H1 (cell line): ENCODE measurements around the gene SLC25A12. TPM values are rescaled to one million over a fixed set of nuclear protein-coding genes. Genes with fewer than 3 reads are reported as not detected.

Experiments
- CTCF ChIA-PET: fragments of 300-600 bp; sonication (Branson Sonifier 250); formaldehyde crosslinking; loops from one replicate; lab custom pipeline; 2021; ENCODE audit not compliant: partially characterized antibody; lab: Charles Lee
- POLR2A ChIA-PET: fragments of 300-600 bp; sonication (Branson Sonifier 250); formaldehyde crosslinking; loops from one replicate; lab custom pipeline; 2021; ENCODE audit warnings: inconsistent platforms; ENCODE audit not compliant: partially characterized antibody; lab: Charles Lee
- DNase-seq, 2 experiments: peaks; one replicate each; pipeline versions ENCODE4 v3.0.0 to v3.0.0-alpha.2; 2010 to 2022; ENCODE audit warnings: low spot score in 2 of 2, low read depth in 1 of 2, mixed read lengths in 1 of 2
- FAIRE-seq: peaks from 2 replicates; lab custom pipeline; 2011; peaks lifted over from hg19 to GRCh38; lab: Jason Lieb, UNC
- H2AFZ ChIP-seq: 2 replicates; pipeline ENCODE4 v1.8.1; 2012; ENCODE audit warnings: low read length, inconsistent platforms
- H2AK5ac ChIP-seq: 2 replicates; pipeline ENCODE4 v1.6.1; 2013; ENCODE audit warnings: low read depth, low read length
- H2BK120ac ChIP-seq: replicated peaks from 2 replicates; pipeline ENCODE3; 2013; ENCODE audit warnings: low read depth, low read length, inconsistent platforms
- H2BK12ac ChIP-seq: 2 replicates; pipeline ENCODE4 v1.6.1; 2013; ENCODE audit warnings: low read depth, low read length
- H2BK15ac ChIP-seq: 2 replicates; pipeline ENCODE4 v1.6.1; 2013; ENCODE audit warnings: low read length
- H2BK20ac ChIP-seq: 2 replicates; pipeline ENCODE4 v1.6.1; 2013; ENCODE audit warnings: low read length
- H2BK5ac ChIP-seq: 2 replicates; pipeline ENCODE4 v1.6.1; 2013; ENCODE audit warnings: low read depth, low read length
- H3K14ac ChIP-seq: 2 replicates; pipeline ENCODE4 v1.6.1; 2013; ENCODE audit warnings: inconsistent platforms; ENCODE audit not compliant: insufficient read length
- H3K18ac ChIP-seq: 2 replicates; pipeline ENCODE4 v1.6.1; 2013; ENCODE audit warnings: low read length; ENCODE audit errors: extremely low read depth
- H3K23ac ChIP-seq: 2 replicates; pipeline ENCODE4 v1.6.1; 2013; ENCODE audit warnings: inconsistent platforms; ENCODE audit not compliant: insufficient read length
- H3K23me2 ChIP-seq: 2 replicates; pipeline ENCODE4 v1.6.1; 2013; ENCODE audit warnings: low read depth, low read length
- H3K27ac ChIP-seq: 2 replicates; pipeline ENCODE4 v1.6.1; 2011; ENCODE audit warnings: low read depth, low read length, inconsistent platforms
- H3K27me3 ChIP-seq, 4 experiments: replicated peaks in 1 of 4; 1 replicate in 1 of 4; 2 replicates in 3 of 4; pipeline versions ENCODE4 v1.6.1 to v1.8.1; 2011 to 2013; ENCODE audit warnings: low read length in 3 of 4, mild to moderate bottlenecking in 3 of 4, inconsistent platforms in 2 of 4, mixed read lengths in 2 of 4, moderate library complexity in 1 of 4; ENCODE audit not compliant: control insufficient read depth in 3 of 4, insufficient read depth in 3 of 4; ENCODE audit errors: extremely low read depth in 1 of 4
- H3K36me3 ChIP-seq, 4 experiments: 2 replicates each; pipeline versions ENCODE4 v1.6.1 to v1.8.1; 2011 to 2013; ENCODE audit warnings: mild to moderate bottlenecking in 4 of 4, low read length in 3 of 4, moderate library complexity in 2 of 4, control low read depth in 1 of 4, inconsistent platforms in 1 of 4; ENCODE audit not compliant: insufficient read depth in 4 of 4, control insufficient read depth in 2 of 4
- H3K4ac ChIP-seq: replicated peaks from 2 replicates; pipeline ENCODE3; 2013; ENCODE audit warnings: low read length, low read depth, mixed read lengths, inconsistent platforms; ENCODE audit not compliant: insufficient read length
- H3K4me1 ChIP-seq, 4 experiments: replicated peaks in 1 of 4; 1 replicate in 1 of 4; 2 replicates in 3 of 4; pipeline versions ENCODE4 v1.6.1 to v1.8.1; 2011 to 2013; ENCODE audit warnings: low read length in 3 of 4, inconsistent platforms in 2 of 4, mixed read lengths in 1 of 4; ENCODE audit not compliant: insufficient read depth in 4 of 4, control insufficient read depth in 3 of 4
- H3K4me2 ChIP-seq, 2 experiments: 2 replicates each; pipeline versions ENCODE4 v1.6.1 to v1.8.1; 2011 to 2013; ENCODE audit warnings: low read depth in 2 of 2, low read length in 2 of 2, control low read depth in 1 of 2, inconsistent platforms in 1 of 2, mild to moderate bottlenecking in 1 of 2; ENCODE audit not compliant: insufficient read depth in 1 of 2
- H3K4me3 ChIP-seq, 4 experiments: fragments of 200-600, 300-600 bp in 1 of 4; sonication (generic), shearing (Covaris generic), sonication (Bioruptor Twin) in 1 of 4; 2 replicates each; pipeline versions ENCODE4 v1.5.1 to v1.8.1; 2011 to 2016; ENCODE audit warnings: low read length in 4 of 4, low read depth in 3 of 4, control low read depth in 2 of 4, inconsistent platforms in 2 of 4, mild to moderate bottlenecking in 2 of 4, mixed read lengths in 1 of 4, moderate library complexity in 1 of 4; ENCODE audit not compliant: insufficient read depth in 2 of 4; ENCODE audit errors: extremely low read depth in 1 of 4
- H3K56ac ChIP-seq: replicated peaks from 2 replicates; pipeline ENCODE3; 2013; ENCODE audit warnings: low read depth, mild to moderate bottlenecking, mixed read lengths, low read length, inconsistent platforms; ENCODE audit not compliant: insufficient read length
- H3K79me1 ChIP-seq: 2 replicates; pipeline ENCODE4 v1.6.1; 2013; ENCODE audit warnings: low read depth, low read length, control low read depth
- H3K79me2 ChIP-seq, 2 experiments: 2 replicates each; pipeline versions ENCODE4 v1.6.1 to v1.8.1; 2012 to 2013; ENCODE audit warnings: low read length in 2 of 2, mild to moderate bottlenecking in 2 of 2, inconsistent platforms in 1 of 2; ENCODE audit not compliant: insufficient read depth in 2 of 2, control insufficient read depth in 1 of 2
- H3K9ac ChIP-seq, 4 experiments: replicated peaks in 1 of 4; 1 replicate in 1 of 4; 2 replicates in 3 of 4; pipeline versions ENCODE4 v1.6.1 to v1.8.1; 2011 to 2013; ENCODE audit warnings: low read depth in 3 of 4, low read length in 3 of 4, control low read depth in 2 of 4, mild to moderate bottlenecking in 2 of 4, moderate library complexity in 2 of 4, inconsistent platforms in 1 of 4; ENCODE audit errors: extremely low read depth in 1 of 4
- H3K9me3 ChIP-seq, 2 experiments: 2 replicates each; pipeline versions ENCODE4 v1.6.1 to v1.8.1; 2012 to 2013; ENCODE audit warnings: mild to moderate bottlenecking in 2 of 2, moderate library complexity in 2 of 2, control low read depth in 1 of 2, inconsistent platforms in 1 of 2, low read depth in 1 of 2, low read length in 1 of 2, mixed read lengths in 1 of 2; ENCODE audit not compliant: insufficient read depth in 2 of 2
- H4K20me1 ChIP-seq, 2 experiments: replicated peaks in 1 of 2; 2 replicates each; pipeline versions ENCODE3 to v1.8.1; 2011 to 2013; ENCODE audit warnings: inconsistent platforms in 2 of 2, low read length in 2 of 2, mild to moderate bottlenecking in 1 of 2; ENCODE audit not compliant: insufficient read depth in 2 of 2, control insufficient read depth in 1 of 2
- H4K5ac ChIP-seq: 2 replicates; pipeline ENCODE4 v1.6.1; 2013; ENCODE audit warnings: low read length, low read depth, mixed read lengths, inconsistent platforms; ENCODE audit not compliant: insufficient read length
- H4K8ac ChIP-seq: 2 replicates; pipeline ENCODE4 v1.8.0; 2013; ENCODE audit warnings: mild to moderate bottlenecking, moderate library complexity, low read length, inconsistent platforms; ENCODE audit not compliant: insufficient read depth; ENCODE audit errors: extremely low read depth
- H4K91ac ChIP-seq: replicated peaks from 2 replicates; pipeline ENCODE3; 2013; ENCODE audit warnings: low read length, mixed read lengths, inconsistent platforms; ENCODE audit not compliant: insufficient read length
- CTCF ChIP-seq, 3 experiments: IDR thresholded peaks; 1 replicate in 2 of 3; 2 replicates in 1 of 3; pipeline versions ENCODE4 v1.5.1 to v1.6.1; 2011; ENCODE audit warnings: low read length in 3 of 3, mild to moderate bottlenecking in 3 of 3, inconsistent platforms in 2 of 3, low read depth in 1 of 3, moderate library complexity in 1 of 3; ENCODE audit not compliant: insufficient read depth in 1 of 3; ENCODE audit errors: control extremely low read depth in 1 of 3
- KDM1A ChIP-seq: fragments of 200-600, 300-600 bp; sonication (generic); IDR thresholded peaks from 2 replicates; pipeline ENCODE4 v1.7.1; 2016; ENCODE audit warnings: mild to moderate bottlenecking, low read length, borderline replicate concordance
- RAD21 ChIP-seq, 2 experiments: IDR thresholded peaks in 1 of 2; conservative IDR thresholded peaks in 1 of 2; 2 replicates each; pipeline ENCODE4 v1.6.1; 2011; ENCODE audit warnings: low read depth in 2 of 2, low read length in 2 of 2, improper control_type of control experiment in 1 of 2, inconsistent platforms in 1 of 2, mild to moderate bottlenecking in 1 of 2, moderate library complexity in 1 of 2
- WGBS, 2 experiments: shearing (Covaris generic) in 1 of 2; methylation state at CpG; one replicate each; pipeline versions ENCODE4 v1.1.6 to v1.1.7; 2013 to 2015; ENCODE audit warnings: low lambda C conversion rate in 2 of 2, mixed read lengths in 2 of 2, inconsistent platforms in 1 of 2, low coverage in 1 of 2, missing lambda C conversion rate in 1 of 2; ENCODE audit not compliant: insufficient replicate concordance in 2 of 2, insufficient coverage in 1 of 2, insufficient read length in 1 of 2; ENCODE audit errors: extremely low coverage in 1 of 2, missing lambda C conversion rate in 1 of 2; 5-methylcytosine and 5-hydroxymethylcytosine counted together
- polyA plus RNA-seq, 7 experiments: library from polyadenylated mRNA; depleted of rRNA in 3 of 7; stranded (reverse) in 5 of 7; unstranded in 2 of 7; fragments of >200 nt in 5 of 7; fragments of 200-250 nt in 2 of 7; gene quantifications; 1 replicate in 5 of 7; 2 replicates in 1 of 7; 4 replicates in 1 of 7; pipeline versions ENCODE4 v1.2.1 to v1.2.3, GENCODE V29; 2011 to 2013; ENCODE audit warnings: missing spikeins in 2 of 7, mixed read lengths in 2 of 7
- total RNA-seq: library from RNA; stranded (reverse); fragmentation: NEBNext Ultra II Directional; extraction: Animal tissue kit (Norgen Biotek cat#: 25700); gene quantifications from 2 replicates; pipeline ENCODE4 v1.2.1, GENCODE V29; 2021

The SLC25A12 gene
- total and polyA plus RNA-seq, 2 of the 8 experiments (the other 6 are each of a cell fraction or from before 2014, with no cell fraction given), result 7.7 to 10.2 TPM

GRCh38 chr2:171811245-171811628 is 82.8 kb downstream of the SLC25A12 start:
- H3K14ac ChIP-seq, result no peak overlapping the region
- H3K56ac ChIP-seq, result no peak overlapping the region
- no peak overlapping the region for H2BK5ac ChIP-seq
- no peak overlapping the region for H3K4me3 ChIP-seq
- no peaks in the 10 kb centered on the region for H3K27me3 ChIP-seq
- H3K18ac ChIP-seq, result no peak overlapping the region
- no peak overlapping the region for H3K27ac ChIP-seq
- POLR2A ChIA-PET, result no interaction called here
- no peaks in the 10 kb centered on the region for H3K23me2 ChIP-seq
- no peaks in the 10 kb centered on the region for H3K36me3 ChIP-seq
- H3K79me1 ChIP-seq, result no peaks in the 10 kb centered on the region
- H3K4me1 ChIP-seq, result no peaks in the 10 kb centered on the region
- H2BK20ac ChIP-seq, result no peak overlapping the region
- DNase-seq (no peak), FAIRE-seq (peak; percentile 78)
- TF ChIP-seq RAD21 (IDR thresholded peaks at IDR 0.05 in 1 of 2, conservative IDR thresholded peaks at IDR 0.05 in 1 of 2; ENCODE audit: low read depth in 2 of 2, low read length in 2 of 2) (peak; percentile 70 to 71), KDM1A (no peak), CTCF (IDR thresholded peaks at IDR 0.05; ENCODE audit: control extremely low read depth in 1 of 3, insufficient read depth in 1 of 3, low read depth in 1 of 3, low read length in 3 of 3) (peak in 2 of 3 experiments; percentile 12 to 46; a peak in 2 of 4 replicates)
- no peaks in the 10 kb centered on the region for H4K20me1 ChIP-seq
- H4K8ac ChIP-seq, result no peak overlapping the region
- H3K9me3 ChIP-seq, result no peaks in the 10 kb centered on the region
- no peak overlapping the region for H3K23ac ChIP-seq
- no peak overlapping the region for H2BK12ac ChIP-seq
- CTCF ChIA-PET, result interaction anchor here (0.7 to 2.8 kb wide), 8 partner anchors 23 to 361 kb away, joined by 3 to 9 read pairs (median 4); no protein-coding TSS in a partner anchor
- no peak overlapping the region for H3K9ac ChIP-seq
- H2BK120ac ChIP-seq, result no peak overlapping the region
- H3K4me2 ChIP-seq, result no peak overlapping the region
- H4K5ac ChIP-seq, result no peak overlapping the region
- H2BK15ac ChIP-seq, result no peak overlapping the region
- H2AFZ ChIP-seq, result no peak overlapping the region
- no peaks in the 10 kb centered on the region for H3K79me2 ChIP-seq
- no peak overlapping the region for H4K91ac ChIP-seq
- 73% methylated on average over 4 of the region's 4 CpGs; no CpG with 5 or more reads in 1 of the 2 experiments for WGBS, 2 experiments
- H3K4ac ChIP-seq, result no peak overlapping the region
- no peak overlapping the region for H2AK5ac ChIP-seq
